Heart left ventricle (tissue), 16 donors: ENCODE data around the gene ZBTB7C. TPM values are rescaled to one million over a fixed set of nuclear protein-coding genes. Genes with fewer than 3 reads are reported as not detected.

Experiments
- ATAC-seq, 4 donors: fragments of 200-7000 bp; cut with Tn5 transposase; one replicate each; pipeline ENCODE4 v1.9.1; 2020 to 2022; ENCODE audit warnings: moderate library complexity in 4 of 4, mild to moderate bottlenecking in 3 of 4, moderate number of reproducible peaks in 1 of 4
- DNase-seq, 5 donors: peaks; one replicate each; pipeline ENCODE4 v3.0.0-alpha.2; 2020
- H3K27ac ChIP-seq, 12 donors: fragments of 200-600 bp; sonication (generic) in 4 of 12; one replicate each; pipeline versions ENCODE4 v1.5.0 to v1.8.0; 2016 to 2022; ENCODE audit warnings: mild to moderate bottlenecking in 2 of 12
- H3K27me3 ChIP-seq, 9 donors: fragments of 200-600 bp; sonication (generic) in 2 of 9; one replicate each; pipeline versions ENCODE4 v1.5.1 to v1.8.0; 2016 to 2022; ENCODE audit warnings: mild to moderate bottlenecking in 3 of 9
- H3K36me3 ChIP-seq, 9 donors: fragments of 200-600 bp; sonication (generic) in 2 of 9; one replicate each; pipeline versions ENCODE4 v1.5.0 to v1.8.0; 2018 to 2022; ENCODE audit warnings: mild to moderate bottlenecking in 2 of 9
- H3K4me1 ChIP-seq, 12 donors: fragments of 200-600 bp; sonication (generic) in 4 of 12; one replicate each; pipeline versions ENCODE4 v1.5.0 to v1.8.0; 2016 to 2022; ENCODE audit warnings: mild to moderate bottlenecking in 3 of 12
- H3K4me3 ChIP-seq, 12 donors: fragments of 200-600 bp; sonication (generic) in 4 of 12; one replicate each; pipeline versions ENCODE4 v1.5.0 to v1.8.0; 2017 to 2022; ENCODE audit warnings: mild to moderate bottlenecking in 9 of 12, moderate library complexity in 4 of 12
- H3K9me3 ChIP-seq, 12 donors: fragments of 200-600 bp; sonication (generic) in 4 of 12; one replicate each; pipeline versions ENCODE4 v1.5.0 to v1.8.0; 2016 to 2022; ENCODE audit warnings: mild to moderate bottlenecking in 1 of 12
- POLR2A ChIP-seq, 2 donors: fragments of 450-650 bp; IDR thresholded peaks; one replicate each; pipeline ENCODE4 v1.6.1; 2017; ENCODE audit warnings: antibody characterized with exemption in 2 of 2, mild to moderate bottlenecking in 2 of 2, moderate library complexity in 2 of 2
- WGBS, 4 donors: extraction: QIAGEN DNeasy Blood & Tissue Kit in 2 of 4; methylation state at CpG; one replicate each; pipeline versions ENCODE4 v1.1.5 to v1.1.7; 2013 to 2018; 5-methylcytosine and 5-hydroxymethylcytosine counted together
- intact Hi-C, 10 donors: fragments of 100-400 bp; cut with DNase I; formaldehyde crosslinking; loops; one replicate each; pipeline versions ENCODE4 v1.11.1 to v1.14.2; 2022
- polyA plus RNA-seq, 2 donors: library from polyadenylated mRNA; stranded (reverse); fragments of 200-250 nt; gene quantifications; one replicate each; pipeline ENCODE4 v1.2.3, GENCODE V29; 2013
- total RNA-seq, 9 donors: library from RNA; depleted of rRNA in 2 of 9; stranded (reverse); fragments of >200 nt in 2 of 9; fragmentation: NEBNext Ultra II Directional in 3 of 9; extraction: Animal tissue kit (Norgen Biotek cat#: 25700) in 3 of 9; gene quantifications; one replicate each; pipeline versions ENCODE4 v1.1.0 to v1.2.4, GENCODE V29; 2016 to 2023
- TF ChIP-seq, protein P1 (sequence below), 12 donors: fragments of 200-600 bp; sonication (generic) in 4 of 12; IDR thresholded peaks; one replicate each; pipeline versions ENCODE4 v1.5.0 to v1.8.0; 2018 to 2022; ENCODE audit warnings: antibody characterized with exemption in 12 of 12, mild to moderate bottlenecking in 5 of 12
- donor health status: ischemic (EF 13 %, LVEDD 7.1; RV severe dilation, severe dysfunction).
- donor health status: healthy with polysubstance abuse.
- donor health status: DM: no; HTN: yes; CAD: no.
- donor health status: DM: no; HTN: no; CAD: no.
- donor health status: ischemic (EF 25% LVEDD 6.9; RV normal size, moderate dysfunction).
- donor health status: ischemic (EF 25% LVEDD 5.7; RV mildly dilated, moderate dysfunction).
- donor health status: healthy.
- donor health status: DM: yes; HTN: yes; CAD: no.
- donor health status: ischemic (EF 35%, LVEDD 5.7; RV mildly dilated, moderate dysfunction).
- donor health status: nonischemic (EF 11% LVEDD 7.7; RV severe dilation, severe dysfunction).
- donor health status: DM: yes; HTN: yes; CAD: no.
- donor health status: PGD.
- donor health status: ischemic (EF 29% LVEDD 5.4; RV normal size, mild dysfunction).
- donor health status: nonischemic (EF 23%, LVEDD 6.1; RV moderate dilation, normal function).

The ZBTB7C gene
- total and polyA plus RNA-seq, 11 donors, result 0.68 to 7.5 (median 2.3) TPM

DNA sequence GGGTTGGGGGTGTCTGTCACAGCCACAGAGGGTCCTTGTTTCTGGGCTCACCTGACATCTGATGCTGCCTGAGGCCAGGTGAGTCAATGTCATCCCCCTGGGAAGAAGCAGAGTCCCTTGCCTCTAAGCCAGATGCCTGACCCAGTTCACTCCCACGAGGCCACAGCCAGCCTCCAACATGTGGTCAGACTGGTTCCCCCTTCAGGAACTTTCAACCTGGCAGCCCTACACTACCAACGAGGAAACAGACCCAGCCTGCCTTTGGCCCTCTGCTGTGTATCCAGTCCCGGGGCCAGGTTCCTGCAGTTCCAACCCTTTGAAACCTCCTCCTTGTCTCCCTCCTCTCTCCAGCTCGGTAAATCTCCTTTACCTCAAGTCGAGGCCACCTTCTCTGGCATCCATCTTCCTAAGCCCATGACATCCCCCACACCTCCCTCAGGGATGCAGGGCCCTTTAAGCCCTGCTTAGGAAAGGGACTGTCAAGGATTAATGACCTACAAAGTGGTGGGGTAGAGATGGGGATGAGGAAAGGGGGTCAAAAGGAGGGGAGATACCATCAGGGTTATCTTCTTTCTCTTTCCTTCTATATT lies 429.5 kb downstream of the ZBTB7C start:
- no peak for TF ChIP-seq POLR2A (IDR thresholded peaks at IDR 0.05)
- TF ChIP-seq, protein P1, sequence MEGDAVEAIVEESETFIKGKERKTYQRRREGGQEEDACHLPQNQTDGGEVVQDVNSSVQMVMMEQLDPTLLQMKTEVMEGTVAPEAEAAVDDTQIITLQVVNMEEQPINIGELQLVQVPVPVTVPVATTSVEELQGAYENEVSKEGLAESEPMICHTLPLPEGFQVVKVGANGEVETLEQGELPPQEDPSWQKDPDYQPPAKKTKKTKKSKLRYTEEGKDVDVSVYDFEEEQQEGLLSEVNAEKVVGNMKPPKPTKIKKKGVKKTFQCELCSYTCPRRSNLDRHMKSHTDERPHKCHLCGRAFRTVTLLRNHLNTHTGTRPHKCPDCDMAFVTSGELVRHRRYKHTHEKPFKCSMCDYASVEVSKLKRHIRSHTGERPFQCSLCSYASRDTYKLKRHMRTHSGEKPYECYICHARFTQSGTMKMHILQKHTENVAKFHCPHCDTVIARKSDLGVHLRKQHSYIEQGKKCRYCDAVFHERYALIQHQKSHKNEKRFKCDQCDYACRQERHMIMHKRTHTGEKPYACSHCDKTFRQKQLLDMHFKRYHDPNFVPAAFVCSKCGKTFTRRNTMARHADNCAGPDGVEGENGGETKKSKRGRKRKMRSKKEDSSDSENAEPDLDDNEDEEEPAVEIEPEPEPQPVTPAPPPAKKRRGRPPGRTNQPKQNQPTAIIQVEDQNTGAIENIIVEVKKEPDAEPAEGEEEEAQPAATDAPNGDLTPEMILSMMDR (IDR thresholded peaks at IDR 0.05), result no peak
- DNase-seq, result no peak
- Histone ChIP-seq H3K27ac (no peak overlapping the region), H3K9me3 (no peaks in the 10 kb centered on the region), H3K4me1 (no peaks in the 10 kb centered on the region), H3K4me3 (no peak overlapping the region), H3K27me3 (no peaks in the 10 kb centered on the region), H3K36me3 (no peaks in the 10 kb centered on the region)
- ATAC-seq, result no peak
- 44 to 53% (median 48%) methylated on average over 5 of the region's 5 CpGs for WGBS, 4 donors
- intact Hi-C loops, result no loop called here

DNA sequence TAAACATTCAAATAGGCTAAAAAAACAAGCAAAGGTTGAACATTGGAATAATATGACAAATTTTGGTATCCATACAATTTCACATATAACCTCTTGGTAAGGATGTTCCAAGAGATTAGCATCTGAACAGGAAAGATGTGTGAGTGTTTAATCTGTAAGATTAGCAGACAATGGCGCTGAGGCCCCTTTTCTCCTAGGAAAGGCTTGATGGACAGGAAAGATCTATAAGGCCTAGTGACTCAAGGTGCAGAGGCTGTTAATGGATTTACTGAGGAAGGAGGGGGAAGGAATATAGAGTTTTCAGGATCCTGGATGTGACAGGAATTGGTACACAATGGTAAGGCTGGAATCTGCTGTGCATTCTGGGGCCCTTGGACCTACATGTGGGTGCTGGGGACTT lies 430.6 kb downstream of the ZBTB7C start:
- no peaks in the 10 kb centered on the region for H3K9me3 ChIP-seq
- no peak overlapping the region for H3K4me3 ChIP-seq
- peaks cover 0 to under 1% (median 0%) of the 10 kb centered on the region in 9 donors for H3K27me3 ChIP-seq
- no peaks in the 10 kb centered on the region for H3K36me3 ChIP-seq
- no peaks in the 10 kb centered on the region for H3K4me1 ChIP-seq
- TF ChIP-seq, protein P1 (IDR thresholded peaks at IDR 0.05), result no peak
- no peak for TF ChIP-seq POLR2A (IDR thresholded peaks at IDR 0.05)
- 74 to 86% (median 79%) methylated on average over 1 of the region's 1 CpG for WGBS, 4 donors
- ATAC-seq, result no peak
- no peak for DNase-seq
- H3K27ac ChIP-seq, result no peak overlapping the region
- intact Hi-C loops, result no loop called here

DNA sequence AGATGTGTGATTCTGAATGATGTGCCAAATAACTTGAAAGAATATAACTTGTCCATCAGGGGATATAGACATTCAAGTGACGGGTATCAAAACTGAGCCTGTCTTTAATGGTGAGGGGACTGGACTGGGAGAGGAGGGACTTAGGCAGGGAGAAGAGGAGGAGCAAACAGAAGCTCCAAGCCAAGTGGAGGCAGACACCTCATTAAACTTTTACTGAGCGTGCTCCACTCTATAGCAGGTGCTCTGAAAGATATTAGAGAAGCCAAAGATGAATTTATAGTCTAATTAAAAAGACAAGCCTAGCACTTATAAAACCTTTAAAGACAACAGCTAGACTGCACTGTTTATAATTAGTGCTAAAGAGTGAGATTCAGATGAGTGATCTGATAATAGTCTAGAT lies 431.0 kb downstream of the ZBTB7C start:
- no peak for TF ChIP-seq POLR2A (IDR thresholded peaks at IDR 0.05)
- TF ChIP-seq, protein P1 (IDR thresholded peaks at IDR 0.05), result no peak
- intact Hi-C loops, result no loop called here
- peaks cover 0 to 5% (median 0%) of the 10 kb centered on the region in 9 donors for H3K27me3 ChIP-seq
- DNase-seq, result no peak
- WGBS, 4 donors, result 75 to 97% (median 94%) methylated on average over 2 of the region's 2 CpGs
- no peak overlapping the region for H3K4me3 ChIP-seq
- H3K27ac ChIP-seq, result no peak overlapping the region
- H3K9me3 ChIP-seq, result no peaks in the 10 kb centered on the region
- no peaks in the 10 kb centered on the region for H3K4me1 ChIP-seq
- H3K36me3 ChIP-seq, result no peaks in the 10 kb centered on the region
- ATAC-seq, result no peak

Other genes with a start within 250 kb of the ZBTB7C start
- gene CTIF, start 129.6 kb upstream of the ZBTB7C start, total RNA-seq, result 10 to 100 TPM; 21.2 to 82.8 (median 68.0) TPM
- 10 to 100 TPM; 63.7 to 93.0 TPM for gene CTIF, start 129.6 kb upstream of the ZBTB7C start, polyA plus RNA-seq